A673 (cell line): ENCODE measurements around the gene SLC6A14. TPM values are rescaled to one million over a fixed set of nuclear protein-coding genes. Genes with fewer than 3 reads are reported as not detected.

Experiments
- Bru-seq: library from RNA; stranded (reverse); fragments of 400-500 nt; gene quantifications from one replicate; lab custom pipeline; 2021; lab: Mats Ljungman, UMichigan
- BruChase-seq, 2 experiments: library from RNA; stranded (reverse); fragments of 400-500 nt; gene quantifications; one replicate each; lab custom pipeline; 2021; lab: Mats Ljungman, UMichigan
- BruUV-seq: library from RNA; stranded (reverse); fragments of 400-500 nt; replicated peaks from 2 replicates; lab custom pipeline; 2021; lab: Mats Ljungman, UMichigan
- CTCF ChIA-PET: fragments of 300-600 bp; sonication (Branson Sonifier 250); formaldehyde crosslinking; loops from one replicate; lab custom pipeline; 2022; ENCODE audit warnings: antibody characterized with exemption; lab: Charles Lee
- POLR2A ChIA-PET: fragments of 300-600 bp; sonication (Branson Sonifier 250); formaldehyde crosslinking; loops from one replicate; lab custom pipeline; 2022; ENCODE audit warnings: antibody characterized with exemption; ENCODE audit not compliant: low non-redundant PET; lab: Charles Lee
- DNase-seq: peaks from one replicate; pipeline ENCODE4 v3.0.0-alpha.2; 2015; ENCODE audit warnings: low spot score
- H3K27ac ChIP-seq: fragments of 200-600 bp; sonication (generic); 2 replicates; pipeline ENCODE4 v1.5.1; 2016; ENCODE audit warnings: mixed run types, low read depth, mild to moderate bottlenecking, mixed read lengths, antibody characterized with exemption, low read length; ENCODE audit not compliant: poor library complexity, severe bottlenecking
- H3K27me3 ChIP-seq: fragments of 200-600 bp; sonication (generic); replicated peaks from 2 replicates; pipeline ENCODE4 v1.6.1; 2017; ENCODE audit warnings: mixed run types, low read depth, mild to moderate bottlenecking, mixed read lengths, antibody characterized with exemption, low read length; ENCODE audit not compliant: insufficient read depth, poor library complexity
- H3K36me3 ChIP-seq: fragments of 200-600 bp; sonication (generic); 2 replicates; pipeline ENCODE4 v1.6.1; 2016; ENCODE audit warnings: mixed run types, mild to moderate bottlenecking, mixed read lengths, antibody characterized with exemption, low read length; ENCODE audit not compliant: insufficient read depth, poor library complexity, severe bottlenecking
- H3K4me1 ChIP-seq: fragments of 200-600 bp; sonication (generic); 2 replicates; pipeline ENCODE4 v1.6.1; 2017; ENCODE audit warnings: mixed run types, mild to moderate bottlenecking, mixed read lengths, antibody characterized with exemption, low read length; ENCODE audit not compliant: insufficient read depth, poor library complexity, severe bottlenecking
- H3K4me3 ChIP-seq: fragments of 200-600 bp; sonication (generic); 2 replicates; pipeline ENCODE4 v1.5.1; 2016; ENCODE audit warnings: low read depth, mixed run types, mild to moderate bottlenecking, mixed read lengths, low read length; ENCODE audit not compliant: poor library complexity, severe bottlenecking
- H3K9me3 ChIP-seq: fragments of 200-600 bp; sonication (generic); 2 replicates; pipeline ENCODE4 v1.6.1; 2016; ENCODE audit warnings: mixed run types, low read depth, mild to moderate bottlenecking, mixed read lengths, antibody characterized with exemption, low read length; ENCODE audit not compliant: poor library complexity, severe bottlenecking
- EZH2 ChIP-seq: fragments of 200-600 bp; sonication (generic); IDR thresholded peaks from 2 replicates; pipeline ENCODE4 v1.6.1; 2017; ENCODE audit warnings: borderline replicate concordance, low read depth, mild to moderate bottlenecking, mixed read lengths, antibody characterized with exemption, low read length; ENCODE audit not compliant: poor library complexity, severe bottlenecking
- intact Hi-C: fragments of 100-400 bp; cut with micrococcal nuclease; formaldehyde crosslinking; loops from one replicate; pipeline ENCODE4 v1.10.0; 2022; ENCODE audit not compliant: unreplicated experiment
- long read RNA-seq: library from polyadenylated mRNA; stranded (forward); transcript quantifications from one replicate; pipeline ENCODE4 v2.0.0, GENCODE V29; 2022
- total RNA-seq: library from RNA; stranded (reverse); gene quantifications from 2 replicates; pipeline ENCODE4 v1.2.3, GENCODE V29; 2021
- TF ChIP-seq, protein P1 (sequence below): fragments of 300-800, 200-600 bp; sonication (generic); conservative IDR thresholded peaks from 2 replicates; pipeline ENCODE4 v1.5.1; 2017; ENCODE audit warnings: low read depth, mild to moderate bottlenecking, antibody characterized with exemption, low read length, moderate library complexity, mixed read lengths

Gene SLC6A14, protein sequence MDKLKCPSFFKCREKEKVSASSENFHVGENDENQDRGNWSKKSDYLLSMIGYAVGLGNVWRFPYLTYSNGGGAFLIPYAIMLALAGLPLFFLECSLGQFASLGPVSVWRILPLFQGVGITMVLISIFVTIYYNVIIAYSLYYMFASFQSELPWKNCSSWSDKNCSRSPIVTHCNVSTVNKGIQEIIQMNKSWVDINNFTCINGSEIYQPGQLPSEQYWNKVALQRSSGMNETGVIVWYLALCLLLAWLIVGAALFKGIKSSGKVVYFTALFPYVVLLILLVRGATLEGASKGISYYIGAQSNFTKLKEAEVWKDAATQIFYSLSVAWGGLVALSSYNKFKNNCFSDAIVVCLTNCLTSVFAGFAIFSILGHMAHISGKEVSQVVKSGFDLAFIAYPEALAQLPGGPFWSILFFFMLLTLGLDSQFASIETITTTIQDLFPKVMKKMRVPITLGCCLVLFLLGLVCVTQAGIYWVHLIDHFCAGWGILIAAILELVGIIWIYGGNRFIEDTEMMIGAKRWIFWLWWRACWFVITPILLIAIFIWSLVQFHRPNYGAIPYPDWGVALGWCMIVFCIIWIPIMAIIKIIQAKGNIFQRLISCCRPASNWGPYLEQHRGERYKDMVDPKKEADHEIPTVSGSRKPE
- total RNA-seq, result not detected in 2 replicates
- Bru-seq, nascent RNA, result not detected
- BruChase-seq, experiment 1, labeled RNA remaining after a 2-hour chase, result not detected
- not detected for BruChase-seq, experiment 2, labeled RNA remaining after a 6-hour chase
- long read RNA-seq, result 0 reads

DNA sequence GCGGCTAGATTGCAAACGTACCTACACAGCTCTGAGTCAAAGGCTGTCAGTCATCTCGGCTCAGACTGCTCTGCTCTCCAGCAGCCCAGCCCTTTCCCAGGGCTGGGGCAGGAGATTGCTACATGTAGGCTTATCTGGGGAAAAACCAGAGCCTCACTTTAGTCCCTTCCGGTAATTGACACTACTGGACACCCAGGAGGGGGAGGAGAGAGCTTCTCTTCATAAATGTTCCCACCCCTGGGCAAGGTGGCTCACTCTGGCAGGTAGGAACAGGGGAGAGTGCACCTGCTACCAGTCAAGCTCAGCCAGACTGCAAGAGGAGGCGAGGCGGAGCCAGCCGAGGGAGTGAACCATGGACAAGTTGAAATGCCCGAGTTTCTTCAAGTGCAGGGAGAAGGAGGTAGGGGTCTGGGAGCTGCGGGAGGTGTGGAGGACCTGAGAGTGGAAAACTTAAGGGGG is at the start of gene SLC6A14:
Gene SLC6A14 (plus strand): TSS at position 249 of the 459 bp plus-strand sequence. CDS start 104 bp downstream, at position 353.
- ChIA-PET POLR2A (no interaction called here), CTCF (no interaction called here)
- Histone ChIP-seq H3K36me3 (no peaks in the 10 kb centered on the region), H3K4me3 (no peak within 1 kb of the TSS), H3K4me1 (no peaks in the 10 kb centered on the region), H3K27me3 (peaks cover 20% of the 10 kb centered on the region), H3K9me3 (no peaks in the 10 kb centered on the region), H3K27ac (no peak within 1 kb of the TSS)
- no peak for DNase-seq
- TF ChIP-seq, protein P1, sequence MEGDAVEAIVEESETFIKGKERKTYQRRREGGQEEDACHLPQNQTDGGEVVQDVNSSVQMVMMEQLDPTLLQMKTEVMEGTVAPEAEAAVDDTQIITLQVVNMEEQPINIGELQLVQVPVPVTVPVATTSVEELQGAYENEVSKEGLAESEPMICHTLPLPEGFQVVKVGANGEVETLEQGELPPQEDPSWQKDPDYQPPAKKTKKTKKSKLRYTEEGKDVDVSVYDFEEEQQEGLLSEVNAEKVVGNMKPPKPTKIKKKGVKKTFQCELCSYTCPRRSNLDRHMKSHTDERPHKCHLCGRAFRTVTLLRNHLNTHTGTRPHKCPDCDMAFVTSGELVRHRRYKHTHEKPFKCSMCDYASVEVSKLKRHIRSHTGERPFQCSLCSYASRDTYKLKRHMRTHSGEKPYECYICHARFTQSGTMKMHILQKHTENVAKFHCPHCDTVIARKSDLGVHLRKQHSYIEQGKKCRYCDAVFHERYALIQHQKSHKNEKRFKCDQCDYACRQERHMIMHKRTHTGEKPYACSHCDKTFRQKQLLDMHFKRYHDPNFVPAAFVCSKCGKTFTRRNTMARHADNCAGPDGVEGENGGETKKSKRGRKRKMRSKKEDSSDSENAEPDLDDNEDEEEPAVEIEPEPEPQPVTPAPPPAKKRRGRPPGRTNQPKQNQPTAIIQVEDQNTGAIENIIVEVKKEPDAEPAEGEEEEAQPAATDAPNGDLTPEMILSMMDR, result no peak
- no peak for TF ChIP-seq EZH2
- no TSS peak for BruUV-seq
- intact Hi-C loops, result no loop called here

DNA sequence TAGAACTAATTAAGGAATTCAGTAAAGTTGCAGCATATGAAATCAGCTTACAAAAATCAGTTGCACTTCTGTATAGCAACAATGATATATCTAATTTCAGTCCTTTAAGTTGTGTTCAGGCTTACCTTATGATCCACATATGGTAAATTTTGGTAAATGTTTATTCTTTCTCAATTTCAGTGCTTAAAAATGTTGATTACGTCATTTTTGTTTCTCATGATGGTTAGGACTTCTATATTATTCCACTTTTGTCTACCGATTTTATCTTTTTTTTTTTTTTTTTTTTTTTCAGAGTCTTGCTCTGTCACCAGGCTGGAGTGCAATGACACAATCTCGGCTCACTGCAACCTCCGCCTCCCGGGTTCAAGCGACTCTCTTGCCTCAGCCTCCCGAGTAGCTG is 40.7 kb upstream of the SLC6A14 start:
- no peaks in the 10 kb centered on the region for H3K9me3 ChIP-seq
- intact Hi-C loops, result no loop called here
- ChIA-PET POLR2A (no interaction called here), CTCF (no interaction called here)
- H3K4me3 ChIP-seq, result no peak overlapping the region
- no peak for TF ChIP-seq EZH2
- TF ChIP-seq, protein P1, result no peak
- no peaks in the 10 kb centered on the region for H3K27me3 ChIP-seq
- no peaks in the 10 kb centered on the region for H3K36me3 ChIP-seq
- no peak overlapping the region for H3K27ac ChIP-seq
- DNase-seq, result no peak
- H3K4me1 ChIP-seq, result no peaks in the 10 kb centered on the region
- no TSS peak for BruUV-seq

DNA sequence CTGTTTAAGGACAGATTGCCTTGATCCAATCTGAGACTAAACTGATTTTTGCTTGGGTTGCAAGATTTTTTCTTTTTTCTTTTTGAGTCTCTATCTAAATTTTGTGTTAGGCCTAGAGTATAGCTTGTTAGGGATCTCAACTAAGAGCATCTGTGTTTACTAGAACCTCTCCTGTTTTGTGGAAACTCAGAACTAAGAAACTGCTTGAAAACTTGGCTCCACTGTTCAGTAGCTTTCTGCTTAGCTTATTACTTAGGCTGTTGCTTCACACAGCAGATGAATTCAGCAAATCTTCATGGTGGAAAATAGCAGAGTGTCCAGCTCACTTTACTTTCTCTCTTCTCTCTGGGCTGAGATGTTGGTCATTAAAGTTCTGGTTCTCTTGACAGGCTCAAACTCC is 36.7 kb upstream of the SLC6A14 start:
- CTCF ChIA-PET, result no interaction called here
- intact Hi-C loops, result no loop called here

More for the DNA sequence above, 36.7 kb upstream of the SLC6A14 start:
- POLR2A ChIA-PET, result no interaction called here
- no peaks in the 10 kb centered on the region for H3K9me3 ChIP-seq
- no peaks in the 10 kb centered on the region for H3K4me1 ChIP-seq
- TF ChIP-seq, protein P1, result no peak
- no peak for TF ChIP-seq EZH2
- no peak overlapping the region for H3K27ac ChIP-seq
- BruUV-seq, result no TSS peak
- no peak overlapping the region for H3K4me3 ChIP-seq
- no peaks in the 10 kb centered on the region for H3K27me3 ChIP-seq
- DNase-seq, result no peak
- H3K36me3 ChIP-seq, result no peaks in the 10 kb centered on the region
